ENCODE results near the gene RPH3AL. TPM values are rescaled to one million over a fixed set of nuclear protein-coding genes. Genes with fewer than 3 reads are reported as not detected.

RPH3AL gene
- polyA plus RNA-seq, 1 donor from 2014 or later = 0.87 TPM

DNA sequence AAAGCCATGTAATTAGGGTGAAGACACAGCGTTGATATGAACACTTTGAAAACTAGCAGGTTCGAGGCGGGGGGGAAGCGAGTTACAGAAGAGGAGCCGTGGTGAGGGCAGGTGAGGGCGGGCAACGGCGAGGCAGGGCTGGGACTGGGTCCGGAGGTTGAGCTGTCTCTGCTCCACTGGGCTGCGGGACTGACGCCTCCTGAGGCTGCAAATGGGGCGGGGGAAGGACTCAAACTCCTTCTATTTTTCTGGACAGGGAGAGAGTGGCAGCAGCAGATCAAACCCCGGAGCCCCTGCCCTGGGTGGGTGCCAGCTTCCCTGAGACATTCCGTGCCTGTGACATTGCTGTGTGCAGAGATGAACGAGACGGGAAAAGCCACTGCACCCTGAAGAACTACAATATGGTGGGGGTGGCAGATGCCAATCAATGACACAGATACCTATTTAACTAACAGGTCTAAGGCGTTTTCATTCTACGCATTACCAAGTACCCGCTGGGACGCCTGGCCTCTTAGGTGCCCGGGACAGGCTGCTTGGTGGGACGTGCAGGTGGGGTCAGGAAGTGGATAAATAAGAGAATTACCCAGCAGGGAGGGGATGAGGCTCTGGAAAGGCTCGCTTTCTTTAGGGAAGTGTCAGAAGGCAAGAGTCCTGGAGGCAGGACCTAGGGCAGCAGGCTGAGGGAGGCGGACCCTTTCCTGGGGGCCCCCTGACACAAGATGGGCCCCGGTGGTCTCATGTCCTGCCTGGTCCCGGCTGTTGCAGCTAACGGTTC lies 30.4 kb downstream of the RPH3AL start:
- H2AFZ ChIP-seq (ENCODE audit: low read depth, low read length) = no peak overlapping the region
- H4K20me1 ChIP-seq (ENCODE audit: insufficient read depth) = no peaks in the 10 kb centered on the region
- no peak overlapping the region for H3K4me3 ChIP-seq (ENCODE audit: low read length)
- no peak overlapping the region for H3K4me2 ChIP-seq (ENCODE audit: low read length)
- no peaks in the 10 kb centered on the region for H3K79me2 ChIP-seq (replicated peaks; ENCODE audit: insufficient read depth, low read length)
- no peaks in the 10 kb centered on the region for H3K27me3 ChIP-seq (ENCODE audit: insufficient read depth, low read depth, low read length)
- TF ChIP-seq RAD21 (conservative IDR thresholded peaks at IDR 0.05) = no peak
- no peak for TF ChIP-seq TAF1 (IDR thresholded peaks at IDR 0.05; ENCODE audit: low read depth)
- no peak for TF ChIP-seq SMC3 (conservative IDR thresholded peaks at IDR 0.05; ENCODE audit: poor library complexity)
- TF ChIP-seq POLR2AphosphoS5 (IDR thresholded peaks at IDR 0.05) = no peak
- TF ChIP-seq, protein P1, sequence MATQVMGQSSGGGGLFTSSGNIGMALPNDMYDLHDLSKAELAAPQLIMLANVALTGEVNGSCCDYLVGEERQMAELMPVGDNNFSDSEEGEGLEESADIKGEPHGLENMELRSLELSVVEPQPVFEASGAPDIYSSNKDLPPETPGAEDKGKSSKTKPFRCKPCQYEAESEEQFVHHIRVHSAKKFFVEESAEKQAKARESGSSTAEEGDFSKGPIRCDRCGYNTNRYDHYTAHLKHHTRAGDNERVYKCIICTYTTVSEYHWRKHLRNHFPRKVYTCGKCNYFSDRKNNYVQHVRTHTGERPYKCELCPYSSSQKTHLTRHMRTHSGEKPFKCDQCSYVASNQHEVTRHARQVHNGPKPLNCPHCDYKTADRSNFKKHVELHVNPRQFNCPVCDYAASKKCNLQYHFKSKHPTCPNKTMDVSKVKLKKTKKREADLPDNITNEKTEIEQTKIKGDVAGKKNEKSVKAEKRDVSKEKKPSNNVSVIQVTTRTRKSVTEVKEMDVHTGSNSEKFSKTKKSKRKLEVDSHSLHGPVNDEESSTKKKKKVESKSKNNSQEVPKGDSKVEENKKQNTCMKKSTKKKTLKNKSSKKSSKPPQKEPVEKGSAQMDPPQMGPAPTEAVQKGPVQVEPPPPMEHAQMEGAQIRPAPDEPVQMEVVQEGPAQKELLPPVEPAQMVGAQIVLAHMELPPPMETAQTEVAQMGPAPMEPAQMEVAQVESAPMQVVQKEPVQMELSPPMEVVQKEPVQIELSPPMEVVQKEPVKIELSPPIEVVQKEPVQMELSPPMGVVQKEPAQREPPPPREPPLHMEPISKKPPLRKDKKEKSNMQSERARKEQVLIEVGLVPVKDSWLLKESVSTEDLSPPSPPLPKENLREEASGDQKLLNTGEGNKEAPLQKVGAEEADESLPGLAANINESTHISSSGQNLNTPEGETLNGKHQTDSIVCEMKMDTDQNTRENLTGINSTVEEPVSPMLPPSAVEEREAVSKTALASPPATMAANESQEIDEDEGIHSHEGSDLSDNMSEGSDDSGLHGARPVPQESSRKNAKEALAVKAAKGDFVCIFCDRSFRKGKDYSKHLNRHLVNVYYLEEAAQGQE (IDR thresholded peaks at IDR 0.05; ENCODE audit: borderline replicate concordance) = no peak
- no peak for TF ChIP-seq EZH2 (IDR thresholded peaks at IDR 0.05; ENCODE audit: borderline replicate concordance, insufficient read depth, low read length, poor library complexity, severe bottlenecking)
- no peak for TF ChIP-seq MXI1 (conservative IDR thresholded peaks at IDR 0.05; ENCODE audit: poor library complexity, severe bottlenecking)
- TF ChIP-seq EP300 (conservative IDR thresholded peaks at IDR 0.05; ENCODE audit: poor library complexity, severe bottlenecking) = no peak
- TF ChIP-seq, protein P2, sequence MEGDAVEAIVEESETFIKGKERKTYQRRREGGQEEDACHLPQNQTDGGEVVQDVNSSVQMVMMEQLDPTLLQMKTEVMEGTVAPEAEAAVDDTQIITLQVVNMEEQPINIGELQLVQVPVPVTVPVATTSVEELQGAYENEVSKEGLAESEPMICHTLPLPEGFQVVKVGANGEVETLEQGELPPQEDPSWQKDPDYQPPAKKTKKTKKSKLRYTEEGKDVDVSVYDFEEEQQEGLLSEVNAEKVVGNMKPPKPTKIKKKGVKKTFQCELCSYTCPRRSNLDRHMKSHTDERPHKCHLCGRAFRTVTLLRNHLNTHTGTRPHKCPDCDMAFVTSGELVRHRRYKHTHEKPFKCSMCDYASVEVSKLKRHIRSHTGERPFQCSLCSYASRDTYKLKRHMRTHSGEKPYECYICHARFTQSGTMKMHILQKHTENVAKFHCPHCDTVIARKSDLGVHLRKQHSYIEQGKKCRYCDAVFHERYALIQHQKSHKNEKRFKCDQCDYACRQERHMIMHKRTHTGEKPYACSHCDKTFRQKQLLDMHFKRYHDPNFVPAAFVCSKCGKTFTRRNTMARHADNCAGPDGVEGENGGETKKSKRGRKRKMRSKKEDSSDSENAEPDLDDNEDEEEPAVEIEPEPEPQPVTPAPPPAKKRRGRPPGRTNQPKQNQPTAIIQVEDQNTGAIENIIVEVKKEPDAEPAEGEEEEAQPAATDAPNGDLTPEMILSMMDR (IDR thresholded peaks at IDR 0.05; ENCODE audit: poor library complexity, severe bottlenecking) = no peak
- no peaks in the 10 kb centered on the region for H3K36me3 ChIP-seq (ENCODE audit: insufficient read depth, low read length)
- no peaks in the 10 kb centered on the region for H3K9me2 ChIP-seq (ENCODE audit: insufficient read depth, low read length)
- no peaks in the 10 kb centered on the region for H3K9me3 ChIP-seq (ENCODE audit: low read length)
- H3K27ac ChIP-seq (ENCODE audit: low read length) = no peak overlapping the region
- no peaks in the 10 kb centered on the region for H3F3A ChIP-seq (ENCODE audit: insufficient read depth, low read length, poor library complexity, severe bottlenecking)
- H3K9ac ChIP-seq (ENCODE audit: low read length) = peak overlapping the region; percentile 1

DNA sequence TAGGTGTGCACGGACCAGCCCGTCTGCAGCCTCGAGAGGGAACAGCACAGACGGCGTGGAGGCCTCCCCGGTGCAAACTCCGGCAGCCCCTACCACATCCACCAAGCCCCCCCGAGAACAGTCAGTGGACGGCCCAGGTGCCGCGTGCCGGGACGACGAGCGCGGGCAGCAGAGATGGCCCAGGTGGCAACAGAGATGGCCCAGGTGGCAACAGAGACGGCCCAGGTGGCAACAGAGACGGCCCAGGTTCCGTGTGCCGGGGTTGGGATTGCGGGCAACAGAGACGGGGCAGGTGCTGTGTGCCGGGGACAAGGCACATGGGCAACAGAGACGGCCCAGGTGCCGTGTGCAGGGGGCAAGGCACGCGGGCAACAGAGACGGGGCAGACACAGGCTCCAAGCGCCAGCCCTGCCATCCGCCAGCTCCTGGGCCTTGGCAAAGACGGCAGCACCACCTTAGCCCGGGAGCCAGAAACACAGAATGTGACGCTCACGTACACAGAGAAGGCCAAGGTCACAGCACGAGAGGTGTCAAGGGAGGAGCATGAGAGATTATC lies 31.1 kb downstream of the RPH3AL start:
- H3K27me3 ChIP-seq (ENCODE audit: insufficient read depth, low read depth, low read length) = no peaks in the 10 kb centered on the region
- no peak overlapping the region for H3K9ac ChIP-seq (ENCODE audit: low read length)
- no peaks in the 10 kb centered on the region for H3K36me3 ChIP-seq (ENCODE audit: insufficient read depth, low read length)
- H3K9me2 ChIP-seq (ENCODE audit: insufficient read depth, low read length) = no peaks in the 10 kb centered on the region
- no peaks in the 10 kb centered on the region for H3K79me2 ChIP-seq (replicated peaks; ENCODE audit: insufficient read depth, low read length)
- no peak for TF ChIP-seq TAF1 (IDR thresholded peaks at IDR 0.05; ENCODE audit: low read depth)
- TF ChIP-seq EP300 (conservative IDR thresholded peaks at IDR 0.05; ENCODE audit: poor library complexity, severe bottlenecking) = no peak
- TF ChIP-seq, protein P1 (IDR thresholded peaks at IDR 0.05; ENCODE audit: borderline replicate concordance) = no peak
- no peak for TF ChIP-seq MXI1 (conservative IDR thresholded peaks at IDR 0.05; ENCODE audit: poor library complexity, severe bottlenecking)
- TF ChIP-seq EZH2 (IDR thresholded peaks at IDR 0.05; ENCODE audit: borderline replicate concordance, insufficient read depth, low read length, poor library complexity, severe bottlenecking) = no peak
- TF ChIP-seq SMC3 (conservative IDR thresholded peaks at IDR 0.05; ENCODE audit: poor library complexity) = no peak
- TF ChIP-seq, protein P2 (IDR thresholded peaks at IDR 0.05; ENCODE audit: poor library complexity, severe bottlenecking) = no peak
- TF ChIP-seq RAD21 (conservative IDR thresholded peaks at IDR 0.05) = no peak
- no peak for TF ChIP-seq POLR2AphosphoS5 (IDR thresholded peaks at IDR 0.05)
- H3K27ac ChIP-seq (ENCODE audit: low read length) = no peak overlapping the region
- no peaks in the 10 kb centered on the region for H4K20me1 ChIP-seq (ENCODE audit: insufficient read depth)
- no peaks in the 10 kb centered on the region for H3K9me3 ChIP-seq (ENCODE audit: low read length)
- H3K4me2 ChIP-seq (ENCODE audit: low read length) = no peak overlapping the region
- H2AFZ ChIP-seq (ENCODE audit: low read depth, low read length) = no peak overlapping the region
- no peak overlapping the region for H3K4me3 ChIP-seq (ENCODE audit: low read length)
- no peaks in the 10 kb centered on the region for H3F3A ChIP-seq (ENCODE audit: insufficient read depth, low read length, poor library complexity, severe bottlenecking)

All from neural cell (in vitro differentiated cells).